CD4-positive, alpha-beta memory T cell (primary cell): ENCODE results near the gene CARM1. TPM values are rescaled to one million over a fixed set of nuclear protein-coding genes. Genes with fewer than 3 reads are reported as not detected.

Source experiments
- CTCF ChIA-PET: fragments of 350-600 bp; sonication (Branson Sonifier 250); formaldehyde crosslinking; loops from one replicate; lab custom pipeline; 2021; ENCODE audit warnings: inconsistent platforms; ENCODE audit not compliant: partially characterized antibody; lab: Charles Lee
- POLR2A ChIA-PET: fragments of 350-600 bp; sonication (Branson Sonifier 250); formaldehyde crosslinking; loops from one replicate; lab custom pipeline; 2021; ENCODE audit not compliant: partially characterized antibody; lab: Charles Lee
- DNase-seq, 5 donors: peaks; one replicate each; pipeline versions ENCODE4 v3.0.0 to v3.0.0-alpha.2; 2020 to 2022; ENCODE audit warnings: mixed read lengths in 1 of 5
- H3K27ac ChIP-seq: one replicate; pipeline ENCODE4 v1.7.0; 2013; ENCODE audit warnings: low read depth, low read length
- H3K27me3 ChIP-seq: 2 replicates; pipeline ENCODE4 v1.7.0; 2013; ENCODE audit warnings: mild to moderate bottlenecking, low read length, moderate library complexity; ENCODE audit not compliant: insufficient read depth
- H3K36me3 ChIP-seq: 2 replicates; pipeline ENCODE4 v1.7.0; 2013; ENCODE audit warnings: mild to moderate bottlenecking, low read length, moderate library complexity; ENCODE audit not compliant: insufficient read depth
- H3K4me1 ChIP-seq: 2 replicates; pipeline ENCODE4 v1.7.0; 2013; ENCODE audit warnings: mild to moderate bottlenecking, low read length, moderate library complexity; ENCODE audit not compliant: insufficient read depth
- H3K4me3 ChIP-seq, 2 donors: one replicate each; pipeline ENCODE4 v1.7.0; 2013; ENCODE audit warnings: low read length in 2 of 2, mild to moderate bottlenecking in 1 of 2
- H3K9me3 ChIP-seq, 2 donors: one replicate each; pipeline ENCODE4 v1.7.0; 2013; ENCODE audit warnings: low read length in 2 of 2, control low read depth in 1 of 2; ENCODE audit not compliant: control insufficient read depth in 1 of 2
- H3K27ac Mint-ChIP-seq, 7 donors: one replicate each; pipeline ENCODE4 v1.8.0; 2020 to 2021; ENCODE audit warnings: mixed read lengths in 7 of 7, mild to moderate bottlenecking in 6 of 7, inconsistent platforms in 3 of 7, moderate library complexity in 3 of 7
- H3K27me3 Mint-ChIP-seq, 2 donors: one replicate each; pipeline ENCODE4 v1.8.0; 2020 to 2021; ENCODE audit warnings: mixed read lengths in 2 of 2
- H3K36me3 Mint-ChIP-seq, 2 donors: one replicate each; pipeline ENCODE4 v1.8.0; 2020 to 2021; ENCODE audit warnings: mixed read lengths in 2 of 2, inconsistent platforms in 1 of 2, mild to moderate bottlenecking in 1 of 2
- H3K4me1 Mint-ChIP-seq, 4 donors: one replicate each; pipeline ENCODE4 v1.8.0; 2020 to 2021; ENCODE audit warnings: mixed read lengths in 4 of 4, mild to moderate bottlenecking in 1 of 4
- H3K4me3 Mint-ChIP-seq, 8 donors: one replicate each; pipeline ENCODE4 v1.8.0; 2020 to 2021; ENCODE audit warnings: mixed read lengths in 8 of 8, mild to moderate bottlenecking in 7 of 8, moderate library complexity in 6 of 8, inconsistent platforms in 3 of 8
- H3K9me3 Mint-ChIP-seq, 8 donors: one replicate each; pipeline ENCODE4 v1.8.0; 2020 to 2021; ENCODE audit warnings: mixed read lengths in 8 of 8, mild to moderate bottlenecking in 5 of 8, inconsistent platforms in 3 of 8, moderate library complexity in 1 of 8
- intact Hi-C: fragments of 100-400 bp; cut with micrococcal nuclease; formaldehyde crosslinking; loops from one replicate; pipeline ENCODE4 v1.15.1; 2023
- polyA plus RNA-seq, 2 donors: library from polyadenylated mRNA; unstranded; fragments of 300-500 nt; fragmentation: Illumina TruSeq; gene quantifications; one replicate each; pipeline ENCODE4 v1.2.3, GENCODE V29; 2021
- total RNA-seq, 2 experiments: library from RNA; stranded (reverse); gene quantifications; one replicate each; pipeline ENCODE4 v1.2.3, GENCODE V29; 2021

The CARM1 gene
- total and polyA plus RNA-seq, 4 experiments from 2014 or later, result 0.71 to 26.5 (median 13.5) TPM

- no peaks in the 10 kb centered on the region for H3K9me3 ChIP-seq
These were observed 50.0 kb downstream of the CARM1 start for GRCh38 chr19:10921199-10921909.

GRCh38 chr19:10921910-10922637 lies 50.7 kb downstream of the CARM1 start:
- no peaks in the 10 kb centered on the region for H3K27me3 Mint-ChIP-seq
- no peak for DNase-seq
- H3K9me3 Mint-ChIP-seq, result no peaks in the 10 kb centered on the region
- ChIA-PET CTCF (no interaction called here), POLR2A (no interaction called here)
- peaks cover 0 to 6% (median under 1%) of the 10 kb centered on the region in 4 donors for H3K4me1 Mint-ChIP-seq
- intact Hi-C loops, result no loop called here
- no peak overlapping the region for H3K27ac ChIP-seq
- no peak overlapping the region for H3K4me3 ChIP-seq
- no peaks in the 10 kb centered on the region for H3K4me1 ChIP-seq
- no peaks in the 10 kb centered on the region for H3K27me3 ChIP-seq
- H3K4me3 Mint-ChIP-seq, result no peak overlapping the region
- peaks cover 10 to 34% of the 10 kb centered on the region in 2 donors for H3K36me3 Mint-ChIP-seq
- H3K36me3 ChIP-seq, result peaks cover 6% of the 10 kb centered on the region
- H3K27ac Mint-ChIP-seq, result peak overlapping the region in 1 of 7 donors; percentile 41
- no peaks in the 10 kb centered on the region for H3K9me3 ChIP-seq

More at GRCh38 chr19:10921199-10921909, 50.0 kb downstream of the CARM1 start:
- Mint-ChIP-seq H3K4me1 (peaks cover 0 to 5% (median 0%) of the 10 kb centered on the region in 4 donors), H3K36me3 (peaks cover 10 to 34% of the 10 kb centered on the region in 2 donors), H3K4me3 (no peak overlapping the region), H3K27ac (no peak overlapping the region), H3K27me3 (no peaks in the 10 kb centered on the region), H3K9me3 (no peaks in the 10 kb centered on the region)
- POLR2A ChIA-PET, result no interaction called here
- intact Hi-C loops, result no loop called here
- CTCF ChIA-PET, result no interaction called here
- Histone ChIP-seq H3K27me3 (no peaks in the 10 kb centered on the region), H3K4me3 (no peak overlapping the region), H3K4me1 (no peaks in the 10 kb centered on the region), H3K36me3 (peaks cover 9% of the 10 kb centered on the region), H3K27ac (no peak overlapping the region)
- DNase-seq, result no peak

DNA sequence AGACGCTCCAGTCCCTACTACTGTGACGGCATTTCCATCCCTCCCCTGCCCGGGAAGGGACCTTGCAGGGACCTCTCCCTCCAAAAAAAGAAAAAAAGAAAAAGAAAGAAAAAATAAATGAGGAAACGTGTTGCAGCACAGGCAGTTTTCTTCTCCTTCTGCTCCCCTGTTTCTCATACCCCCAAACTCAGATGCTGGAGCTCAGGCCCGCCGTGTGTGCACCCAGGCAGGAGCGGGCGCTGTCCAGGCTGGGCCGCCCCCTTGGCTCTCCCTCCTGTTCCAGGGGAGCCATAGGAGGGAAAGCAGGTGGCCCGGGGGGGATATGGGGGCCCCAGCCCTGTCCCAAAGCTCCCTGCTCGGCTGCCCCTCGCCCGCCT lies 51.3 kb downstream of the CARM1 start:
- intact Hi-C loops, result no loop called here

DNA sequence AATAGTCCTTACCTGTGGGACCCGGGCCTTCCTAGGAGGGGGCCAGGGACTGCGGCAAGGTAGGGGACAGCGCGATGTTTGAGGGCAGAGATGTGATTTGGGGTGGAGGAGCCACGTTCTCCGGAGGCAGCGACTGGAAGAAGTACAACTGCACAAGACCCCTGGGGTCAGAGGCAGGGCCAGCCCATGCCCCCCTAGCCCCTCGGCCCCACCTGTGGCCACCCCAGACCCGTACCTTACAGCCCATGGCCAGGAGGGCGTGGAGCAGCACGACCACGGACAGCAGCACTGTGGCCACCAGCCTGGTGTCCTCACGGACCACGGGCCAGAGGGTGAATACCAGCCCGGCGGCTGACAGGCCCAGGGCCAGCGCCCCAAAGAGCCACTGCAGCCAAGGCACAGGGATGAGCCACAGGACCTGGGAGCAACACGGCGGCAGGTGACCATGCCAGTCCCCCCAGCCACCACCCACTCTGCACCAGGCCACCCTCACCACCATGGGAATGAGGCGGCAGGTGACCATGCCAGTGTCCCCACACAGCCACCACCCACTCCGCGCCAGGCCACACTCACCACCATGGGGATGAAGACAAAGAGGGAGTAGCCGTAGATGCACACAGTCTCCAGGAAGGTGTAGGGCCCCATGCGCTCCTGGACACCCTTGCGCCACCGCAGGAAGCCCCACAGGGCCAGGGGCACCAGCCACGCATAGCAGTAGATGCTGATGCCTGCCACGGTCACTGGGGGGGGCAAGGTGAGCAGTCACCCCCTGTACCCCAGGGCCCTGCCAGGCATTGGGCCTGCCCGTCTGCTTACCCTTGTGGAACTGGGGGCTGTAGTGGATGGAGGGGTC lies 52.1 kb downstream of the CARM1 start:
- Mint-ChIP-seq H3K27me3 (no peaks in the 10 kb centered on the region), H3K4me1 (peaks cover 5 to 18% (median 8%) of the 10 kb centered on the region in 4 donors), H3K36me3 (peaks cover 10 to 39% of the 10 kb centered on the region in 2 donors), H3K27ac (no peak overlapping the region), H3K4me3 (no peak overlapping the region), H3K9me3 (no peaks in the 10 kb centered on the region)
- no peak for DNase-seq
- Histone ChIP-seq H3K4me3 (no peak overlapping the region), H3K4me1 (peaks cover 10% of the 10 kb centered on the region), H3K27me3 (no peaks in the 10 kb centered on the region), H3K36me3 (peaks cover 6% of the 10 kb centered on the region), H3K9me3 (no peaks in the 10 kb centered on the region), H3K27ac (no peak overlapping the region)
- ChIA-PET POLR2A (no interaction called here), CTCF (no interaction called here)
- intact Hi-C loops, result no loop called here

More for the DNA sequence above, 51.3 kb downstream of the CARM1 start:
- Histone ChIP-seq H3K4me1 (peaks cover 5% of the 10 kb centered on the region), H3K36me3 (peaks cover 6% of the 10 kb centered on the region), H3K4me3 (no peak overlapping the region), H3K27me3 (no peaks in the 10 kb centered on the region), H3K9me3 (no peaks in the 10 kb centered on the region), H3K27ac (no peak overlapping the region)
- Mint-ChIP-seq H3K9me3 (no peaks in the 10 kb centered on the region), H3K27me3 (no peaks in the 10 kb centered on the region), H3K36me3 (peaks cover 10 to 37% of the 10 kb centered on the region in 2 donors), H3K4me1 (peaks cover 2 to 11% (median 4%) of the 10 kb centered on the region in 4 donors), H3K27ac (peak overlapping the region in 1 of 7 donors; percentile 41), H3K4me3 (no peak overlapping the region)
- ChIA-PET CTCF (no interaction called here), POLR2A (no interaction called here)
- no peak for DNase-seq

- peak overlapping the region in 2 of 7 donors; percentile 16 to 22 for H3K27ac Mint-ChIP-seq
- no peak overlapping the region for H3K4me3 Mint-ChIP-seq
- peaks cover 14% of the 10 kb centered on the region for H3K4me1 ChIP-seq
- H3K36me3 Mint-ChIP-seq, result peaks cover 10 to 32% of the 10 kb centered on the region in 2 donors
- DNase-seq, result no peak
- no peaks in the 10 kb centered on the region for H3K9me3 ChIP-seq
- ChIA-PET CTCF (interaction anchor here (0.8 to 1.2 kb wide), 2 partner anchors 16 to 281 kb away, joined by 3 to 4 read pairs; no protein-coding TSS in a partner anchor), POLR2A (no interaction called here)
- H3K27me3 ChIP-seq, result no peaks in the 10 kb centered on the region
- H3K27ac ChIP-seq, result no peak overlapping the region
- H3K27me3 Mint-ChIP-seq, result no peaks in the 10 kb centered on the region
- peaks cover 6% of the 10 kb centered on the region for H3K36me3 ChIP-seq
- H3K4me1 Mint-ChIP-seq, result peaks cover 6 to 25% (median 11%) of the 10 kb centered on the region in 4 donors
- intact Hi-C loops, result no loop called here
- H3K9me3 Mint-ChIP-seq, result no peaks in the 10 kb centered on the region
- no peak overlapping the region for H3K4me3 ChIP-seq
These were observed 53.2 kb downstream of the CARM1 start for GRCh38 chr19:10924597-10924996.

GRCh38 chr19:10927730-10928562 lies 56.6 kb downstream of the CARM1 start:
- H3K27me3 ChIP-seq, result no peaks in the 10 kb centered on the region
- DNase-seq, result no peak
- H3K4me1 ChIP-seq, result peaks cover 28% of the 10 kb centered on the region
- peak overlapping the region; percentile 36 to 80 for H3K4me3 ChIP-seq
- ChIA-PET POLR2A (interaction anchor here (0.9 to 1.0 kb wide), 2 partner anchors 8 to 56 kb away, joined by 3 read pairs; no protein-coding TSS in a partner anchor), CTCF (interaction anchor here (0.7 kb wide), 1 partner anchor 108 kb away, joined by 3 read pairs; no protein-coding TSS in a partner anchor)
- no peaks in the 10 kb centered on the region for H3K27me3 Mint-ChIP-seq
- H3K4me3 Mint-ChIP-seq, result peak overlapping the region; percentile 88 to 96 (median 90)
- intact Hi-C loops, result loop anchor here (1.0 to 5.0 kb wide), 2 partner anchors 34 to 57 kb away; partner anchors contain the start of genes CARM1 and SMARCA4
- no peaks in the 10 kb centered on the region for H3K9me3 ChIP-seq
- peak overlapping the region; percentile 88 to 95 (median 90) for H3K27ac Mint-ChIP-seq
- H3K4me1 Mint-ChIP-seq, result peaks cover 8 to 38% (median 19%) of the 10 kb centered on the region in 4 donors
- peaks cover 6% of the 10 kb centered on the region for H3K36me3 ChIP-seq
- H3K9me3 Mint-ChIP-seq, result no peaks in the 10 kb centered on the region
- peaks cover 5 to 31% of the 10 kb centered on the region in 2 donors for H3K36me3 Mint-ChIP-seq
- peak overlapping the region; percentile 57 for H3K27ac ChIP-seq
